Measurements from ENCODE around the gene TMEM125.

DNA sequence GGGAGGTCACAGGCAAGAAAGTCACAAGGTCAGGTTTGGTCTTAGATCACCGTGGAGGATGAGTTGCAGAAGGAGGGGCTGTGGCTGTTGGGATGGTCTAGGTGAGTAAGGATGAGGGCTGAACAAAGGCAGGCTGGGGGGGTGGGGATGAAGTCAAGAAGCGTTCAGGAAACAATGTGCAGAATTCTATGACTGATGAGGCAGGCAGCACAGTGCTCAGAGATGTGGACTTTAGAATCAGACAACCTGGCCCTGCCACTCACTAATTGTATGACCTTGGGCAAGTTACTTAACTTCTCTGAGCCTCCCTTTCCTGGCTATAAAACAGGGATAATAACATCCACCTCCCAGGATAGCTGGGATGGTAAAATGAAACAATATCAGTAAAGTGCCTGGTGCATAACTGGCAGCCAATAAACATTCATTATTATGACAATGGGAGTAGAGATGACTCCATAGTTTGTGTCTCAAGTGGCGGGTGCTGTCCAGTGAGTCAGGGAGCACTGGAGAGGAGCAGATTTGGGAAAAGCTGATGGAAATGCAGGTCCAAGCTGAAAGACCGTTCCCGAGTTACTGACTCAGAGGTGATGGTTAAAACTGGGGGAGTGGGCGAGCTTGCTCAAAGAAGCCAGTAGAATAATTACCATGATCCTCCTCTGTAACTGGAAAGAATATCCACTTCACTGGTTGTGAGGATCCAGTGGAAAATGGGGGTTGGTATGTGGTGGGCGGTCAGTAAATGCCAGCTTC is 33.1 kb downstream of the TMEM125 start:
- TF ChIP-seq POLR2A (IDR thresholded peaks at IDR 0.05; ENCODE audit: low read length) (no peak), GATA1 (IDR thresholded peaks at IDR 0.05; ENCODE audit: low read depth, low read length) (no peak)
